ENCODE data around the gene DNPH1.

Gene DNPH1

DNA sequence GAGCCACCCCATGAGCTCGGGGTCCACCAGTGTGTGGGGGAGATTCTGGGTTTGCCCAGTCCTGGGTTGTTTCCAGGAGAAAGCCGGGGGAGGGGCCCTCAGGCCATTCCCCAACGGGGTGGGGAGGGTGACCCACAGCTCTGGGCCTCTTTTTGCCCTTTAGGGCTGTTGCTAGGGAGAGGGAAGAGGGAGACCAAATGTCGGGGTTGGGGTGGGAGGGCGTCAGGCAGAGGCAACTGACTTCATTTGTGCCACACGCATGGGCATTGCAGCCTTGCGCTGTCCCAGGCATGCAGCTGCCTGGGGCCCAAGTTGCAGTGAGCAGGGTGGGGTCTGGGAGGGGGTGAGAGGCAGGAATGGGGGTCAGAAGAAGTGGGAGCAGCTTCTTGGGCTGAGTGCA is 49.2 kb downstream of the DNPH1 start:
- no peak for DNase-seq

- no peak for DNase-seq
Measured at GRCh38 chr6:43178951-43179830, 50.1 kb downstream of the DNPH1 start.

GRCh38 chr6:43178150-43178549 is 51.1 kb downstream of the DNPH1 start:
- no peak for DNase-seq

DNA sequence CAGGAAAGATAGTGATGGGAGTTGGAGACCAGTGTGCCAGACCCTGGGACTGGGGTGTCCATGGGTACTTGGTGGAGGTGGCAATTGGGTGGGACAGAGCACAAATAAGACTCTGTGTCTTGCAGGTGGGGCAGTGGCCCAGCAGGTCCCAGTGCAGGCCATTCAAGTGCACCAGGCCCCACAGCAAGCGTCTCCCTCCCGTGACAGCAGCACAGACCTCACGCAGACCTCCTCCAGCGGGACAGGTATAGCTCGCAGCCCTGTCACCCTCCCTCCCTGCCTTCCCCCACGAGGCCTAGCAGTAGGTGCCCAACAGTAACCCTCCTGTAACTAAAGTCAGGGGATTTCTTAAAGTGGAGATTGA is 52.9 kb downstream of the DNPH1 start:
- DNase-seq, result no peak

- DNase-seq, result no peak
Measured at GRCh38 chr6:43175676-43176422, 53.4 kb downstream of the DNPH1 start.
